ENCODE data around the gene TRAF7. TPM values are rescaled to one million over a fixed set of nuclear protein-coding genes. Genes with fewer than 3 reads are reported as not detected.

TRAF7 gene
- total RNA-seq, 3 donors from 2014 or later, result 91.5 to 104 (median 94.0) TPM

GRCh38 chr16:2177101-2177500 is 21.5 kb downstream of the TRAF7 start:
- Histone ChIP-seq H3K36me3 (ENCODE audit: low read depth) (peaks cover 3% of the 10 kb centered on the region), H3K9me3 (no peaks in the 10 kb centered on the region), H3K4me3 (no peak overlapping the region), H3K4me1 (ENCODE audit: low read depth) (no peaks in the 10 kb centered on the region)
- no peak for TF ChIP-seq CTCF (IDR thresholded peaks at IDR 0.05)
- ATAC-seq, result no peak
- DNase-seq, result no peak
- intact Hi-C loops (cut with DNase I, micrococcal nuclease), result no loop called here

DNA sequence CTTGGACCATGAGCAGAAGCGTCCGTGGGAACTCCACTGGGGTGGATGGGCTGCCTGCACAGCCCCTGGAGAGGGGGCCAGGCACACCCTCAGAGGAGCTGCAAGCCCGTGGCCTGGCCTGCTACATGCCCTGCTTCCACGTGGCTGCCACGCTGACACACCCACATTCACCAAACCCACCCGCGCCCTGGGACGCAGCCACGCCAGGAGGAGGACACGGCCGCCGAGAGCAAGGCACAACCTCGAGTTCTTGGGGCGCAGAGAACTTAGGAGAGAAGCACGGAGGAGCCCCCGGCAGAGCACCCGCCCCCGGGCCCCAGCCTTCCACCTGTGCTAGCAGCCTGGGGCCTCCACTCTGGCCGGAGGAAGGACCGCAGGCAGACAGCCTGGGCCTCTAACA is 22.0 kb downstream of the TRAF7 start:
- peaks cover 3% of the 10 kb centered on the region for H3K36me3 ChIP-seq (ENCODE audit: low read depth)
- DNase-seq (no peak), ATAC-seq (no peak)
- no peak for TF ChIP-seq CTCF (IDR thresholded peaks at IDR 0.05)
- no peaks in the 10 kb centered on the region for H3K9me3 ChIP-seq
- H3K4me1 ChIP-seq (ENCODE audit: low read depth), result no peaks in the 10 kb centered on the region
- H3K4me3 ChIP-seq, result no peak overlapping the region
- intact Hi-C loops (cut with DNase I, micrococcal nuclease), result no loop called here

DNA sequence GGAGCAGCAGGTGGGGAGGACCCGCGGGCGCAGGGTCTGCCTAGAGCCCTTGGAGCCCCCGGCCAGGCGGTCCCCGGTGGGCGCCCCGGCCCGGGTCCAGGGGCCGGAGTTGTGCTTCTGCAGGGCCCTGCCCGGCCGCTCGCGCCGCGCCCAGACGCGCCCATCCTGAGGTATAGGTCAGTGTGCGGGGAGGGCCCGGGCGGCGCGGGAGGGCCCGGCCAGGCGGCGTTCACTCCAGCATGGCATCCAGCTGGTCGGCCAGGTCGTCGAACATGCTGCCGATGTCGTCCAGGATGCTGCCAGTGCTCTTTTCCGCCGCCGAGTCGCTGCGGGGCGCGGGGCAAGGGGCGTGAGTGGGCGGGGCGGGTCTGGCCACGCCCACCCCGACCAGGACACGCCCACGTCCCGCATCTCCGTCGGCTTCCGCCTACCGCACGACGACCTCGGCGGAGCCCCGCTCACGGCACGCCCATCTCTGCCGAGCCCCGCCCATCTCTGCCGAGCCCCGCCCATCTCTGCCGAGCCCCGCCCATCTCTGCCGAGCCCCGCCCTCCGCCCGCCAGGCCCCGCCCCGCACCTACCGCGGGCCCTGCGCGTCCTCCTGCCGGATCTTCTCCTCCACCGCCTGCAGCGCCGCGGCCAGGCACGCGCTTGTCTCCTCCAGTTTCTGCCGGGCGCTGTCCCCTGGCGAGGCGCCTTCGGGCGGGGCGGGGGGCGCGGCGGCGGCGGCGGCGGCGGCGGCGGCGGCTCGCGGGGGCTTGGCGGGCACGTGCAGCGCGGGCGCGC is 22.9 kb downstream of the TRAF7 start:
- Histone ChIP-seq H3K9me3 (no peaks in the 10 kb centered on the region), H3K4me3 (no peak overlapping the region), H3K36me3 (ENCODE audit: low read depth) (peaks cover 3% of the 10 kb centered on the region), H3K4me1 (ENCODE audit: low read depth) (no peaks in the 10 kb centered on the region)
- TF ChIP-seq CTCF (IDR thresholded peaks at IDR 0.05), result no peak
- intact Hi-C loops (cut with DNase I, micrococcal nuclease), result no loop called here
- ATAC-seq (peak; percentile 18), DNase-seq (peak in 1 of 3 donors; percentile 10)

- intact Hi-C loops (cut with DNase I, micrococcal nuclease), result no loop called here
- Histone ChIP-seq H3K9me3 (no peaks in the 10 kb centered on the region), H3K4me1 (ENCODE audit: low read depth) (no peaks in the 10 kb centered on the region), H3K4me3 (no peak overlapping the region), H3K36me3 (ENCODE audit: low read depth) (peaks cover 3% of the 10 kb centered on the region)
- no peak for DNase-seq
- no peak for TF ChIP-seq CTCF (IDR thresholded peaks at IDR 0.05)
- no peak for ATAC-seq
These were observed 23.5 kb downstream of the TRAF7 start for GRCh38 chr16:2179107-2179501.

DNA sequence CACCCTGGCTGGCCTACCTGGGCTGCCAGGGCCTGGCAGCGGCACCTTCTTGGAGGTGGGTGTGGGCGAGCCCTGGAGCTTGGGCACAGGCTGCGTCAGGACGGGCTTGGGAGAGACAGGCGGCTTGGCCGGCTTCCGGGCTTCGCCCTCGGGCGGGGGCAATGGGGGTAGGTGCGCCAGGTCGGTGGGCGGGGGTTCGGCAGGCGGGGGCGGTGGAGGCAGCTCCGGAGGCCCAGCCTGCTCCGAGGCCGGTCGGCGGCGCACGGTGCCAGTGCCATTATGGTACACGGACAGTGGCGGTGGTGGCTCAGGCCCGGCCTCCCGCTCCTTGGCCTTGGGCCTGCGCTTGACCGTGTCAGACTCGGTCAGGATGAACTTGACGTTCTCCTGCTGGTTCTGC is 24.0 kb downstream of the TRAF7 start:
- intact Hi-C loops (cut with DNase I, micrococcal nuclease), result no loop called here
- Histone ChIP-seq H3K4me3 (no peak overlapping the region), H3K9me3 (no peaks in the 10 kb centered on the region), H3K4me1 (ENCODE audit: low read depth) (no peaks in the 10 kb centered on the region), H3K36me3 (ENCODE audit: low read depth) (peaks cover 3% of the 10 kb centered on the region)
- DNase-seq (no peak), ATAC-seq (no peak)
- no peak for TF ChIP-seq CTCF (IDR thresholded peaks at IDR 0.05)

All from mucosa of descending colon (tissue), 3 donors.